ENCODE measurements around the gene BRAP.
"Not testable (repeated sequence)": the region's sequence is repeated elsewhere in the genome, so short reads cannot be mapped to it uniquely, and the experiment has no call there.

The BRAP gene

GRCh38 chr12:111626230-111626629 lies 59.5 kb downstream of the BRAP start:
- no peak for DNase-seq
- H3K36me3 ChIP-seq (ENCODE audit: control insufficient read depth in 4 of 4, insufficient read depth in 4 of 4, low read length in 3 of 4) = no peaks in the 10 kb centered on the region
- H3K4me1 ChIP-seq (ENCODE audit: control extremely low read depth in 1 of 4, control insufficient read depth in 4 of 4, insufficient read depth in 4 of 4, low read length in 3 of 4) = no peaks in the 10 kb centered on the region
- CTCF ChIA-PET = no interaction called here
- no peaks in the 10 kb centered on the region for H3K9me3 ChIP-seq (ENCODE audit: control extremely low read depth in 1 of 5, control insufficient read depth in 4 of 5, insufficient read depth in 2 of 5, low read depth in 1 of 5, low read length in 4 of 5)
- 100% methylated on average over 5 of the region's 6 CpGs for WGBS (ENCODE audit: insufficient coverage)
- POLR2A ChIA-PET = no interaction called here
- no peak overlapping the region for H3K4me3 ChIP-seq (ENCODE audit: control insufficient read depth in 1 of 7, extremely low read depth in 1 of 7, insufficient read depth in 4 of 7, low read depth in 2 of 7, low read length in 6 of 7)
- H3K27me3 ChIP-seq (replicated peaks in 2 of 5; ENCODE audit: control insufficient read depth in 4 of 5, insufficient read depth in 5 of 5, low read length in 4 of 5) = no peaks in the 10 kb centered on the region
- H3K27ac ChIP-seq (ENCODE audit: insufficient read depth in 1 of 2, low read depth in 1 of 2, low read length in 2 of 2, poor library complexity in 1 of 2, severe bottlenecking in 2 of 2) = no peak overlapping the region

GRCh38 chr12:111624540-111624939 lies 61.2 kb downstream of the BRAP start:
- WGBS (ENCODE audit: insufficient coverage) = 100% methylated on average over 3 of the region's 8 CpGs
- no peaks in the 10 kb centered on the region for H3K9me3 ChIP-seq (ENCODE audit: control extremely low read depth in 1 of 5, control insufficient read depth in 4 of 5, insufficient read depth in 2 of 5, low read depth in 1 of 5, low read length in 4 of 5)
- H3K4me3 ChIP-seq (ENCODE audit: control insufficient read depth in 1 of 7, extremely low read depth in 1 of 7, insufficient read depth in 4 of 7, low read depth in 2 of 7, low read length in 6 of 7) = no peak overlapping the region
- H3K4me1 ChIP-seq (ENCODE audit: control extremely low read depth in 1 of 4, control insufficient read depth in 4 of 4, insufficient read depth in 4 of 4, low read length in 3 of 4) = no peaks in the 10 kb centered on the region
- H3K27ac ChIP-seq (ENCODE audit: insufficient read depth in 1 of 2, low read depth in 1 of 2, low read length in 2 of 2, poor library complexity in 1 of 2, severe bottlenecking in 2 of 2) = no peak overlapping the region
- H3K27me3 ChIP-seq (replicated peaks in 2 of 5; ENCODE audit: control insufficient read depth in 4 of 5, insufficient read depth in 5 of 5, low read length in 4 of 5) = no peaks in the 10 kb centered on the region
- POLR2A ChIA-PET = no interaction called here
- CTCF ChIA-PET = no interaction called here
- no peaks in the 10 kb centered on the region for H3K36me3 ChIP-seq (ENCODE audit: control insufficient read depth in 4 of 4, insufficient read depth in 4 of 4, low read length in 3 of 4)
- no peak for DNase-seq

- WGBS (ENCODE audit: insufficient coverage) = 100% methylated on average over 10 of the region's 10 CpGs
- not testable (repeated sequence) for H3K4me1 ChIP-seq (ENCODE audit: control extremely low read depth in 1 of 4, control insufficient read depth in 4 of 4, insufficient read depth in 4 of 4, low read length in 3 of 4); H3K27ac ChIP-seq (ENCODE audit: insufficient read depth in 1 of 2, low read depth in 1 of 2, low read length in 2 of 2, poor library complexity in 1 of 2, severe bottlenecking in 2 of 2); DNase-seq; H3K27me3 ChIP-seq (replicated peaks in 2 of 5; ENCODE audit: control insufficient read depth in 4 of 5, insufficient read depth in 5 of 5, low read length in 4 of 5); H3K36me3 ChIP-seq (ENCODE audit: control insufficient read depth in 4 of 4, insufficient read depth in 4 of 4, low read length in 3 of 4); H3K4me3 ChIP-seq (ENCODE audit: control insufficient read depth in 1 of 7, extremely low read depth in 1 of 7, insufficient read depth in 4 of 7, low read depth in 2 of 7, low read length in 6 of 7); H3K9me3 ChIP-seq (ENCODE audit: control extremely low read depth in 1 of 5, control insufficient read depth in 4 of 5, insufficient read depth in 2 of 5, low read depth in 1 of 5, low read length in 4 of 5)
- POLR2A ChIA-PET = interaction anchor here (0.6 kb wide), 2 partner anchors 15 to 67 kb away, joined by 3 read pairs; no protein-coding TSS in a partner anchor
- CTCF ChIA-PET = interaction anchor here (0.6 kb wide), 1 partner anchor 12 kb away, joined by 3 read pairs; no protein-coding TSS in a partner anchor
Observed at GRCh38 chr12:111617841-111618240, 67.9 kb downstream of the BRAP start.

GRCh38 chr12:111616177-111616623 lies 69.6 kb downstream of the BRAP start:
- Histone ChIP-seq H3K4me1 (ENCODE audit: control extremely low read depth in 1 of 4, control insufficient read depth in 4 of 4, insufficient read depth in 4 of 4, low read length in 3 of 4) (no peaks in the 10 kb centered on the region), H3K27me3 (replicated peaks in 2 of 5; ENCODE audit: control insufficient read depth in 4 of 5, insufficient read depth in 5 of 5, low read length in 4 of 5) (no peaks in the 10 kb centered on the region), H3K36me3 (ENCODE audit: control insufficient read depth in 4 of 4, insufficient read depth in 4 of 4, low read length in 3 of 4) (no peaks in the 10 kb centered on the region), H3K27ac (ENCODE audit: insufficient read depth in 1 of 2, low read depth in 1 of 2, low read length in 2 of 2, poor library complexity in 1 of 2, severe bottlenecking in 2 of 2) (no peak overlapping the region), H3K4me3 (ENCODE audit: control insufficient read depth in 1 of 7, extremely low read depth in 1 of 7, insufficient read depth in 4 of 7, low read depth in 2 of 7, low read length in 6 of 7) (no peak overlapping the region), H3K9me3 (ENCODE audit: control extremely low read depth in 1 of 5, control insufficient read depth in 4 of 5, insufficient read depth in 2 of 5, low read depth in 1 of 5, low read length in 4 of 5) (no peaks in the 10 kb centered on the region)
- CTCF ChIA-PET = no interaction called here
- POLR2A ChIA-PET = no interaction called here
- 99% methylated on average over 7 of the region's 7 CpGs for WGBS (ENCODE audit: insufficient coverage)
- DNase-seq = no peak

GRCh38 chr12:111607239-111607638 lies 78.5 kb downstream of the BRAP start:
- peak; percentile 10 to 39 (median 35) for DNase-seq

DNA sequence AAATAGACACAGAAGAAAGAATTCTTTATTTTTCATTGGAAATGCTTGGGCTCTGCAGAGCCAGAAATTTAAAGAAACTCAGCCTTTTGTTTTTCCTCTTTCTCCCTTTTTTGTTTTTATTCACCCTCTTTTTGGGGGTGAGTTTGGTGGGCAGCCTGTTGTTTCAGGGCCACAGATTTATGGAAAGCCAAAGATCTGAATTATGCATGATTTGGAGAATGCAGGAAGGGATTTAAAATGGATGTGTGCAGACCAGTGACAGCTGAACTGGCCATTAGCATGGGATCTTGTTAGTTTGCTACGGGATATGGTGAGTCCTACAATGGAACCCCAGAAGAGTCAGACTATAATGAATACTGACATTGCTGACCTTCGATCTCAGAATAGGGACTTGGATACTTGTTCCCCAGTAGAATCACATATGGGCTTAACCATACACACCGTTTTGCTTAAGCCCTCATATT lies 79.0 kb downstream of the BRAP start:
- ChIA-PET POLR2A (no interaction called here), CTCF (no interaction called here)
- Histone ChIP-seq H3K4me3 (ENCODE audit: control insufficient read depth in 1 of 7, extremely low read depth in 1 of 7, insufficient read depth in 4 of 7, low read depth in 2 of 7, low read length in 6 of 7) (no peak overlapping the region), H3K36me3 (ENCODE audit: control insufficient read depth in 4 of 4, insufficient read depth in 4 of 4, low read length in 3 of 4) (no peaks in the 10 kb centered on the region), H3K9me3 (ENCODE audit: control extremely low read depth in 1 of 5, control insufficient read depth in 4 of 5, insufficient read depth in 2 of 5, low read depth in 1 of 5, low read length in 4 of 5) (no peaks in the 10 kb centered on the region), H3K4me1 (ENCODE audit: control extremely low read depth in 1 of 4, control insufficient read depth in 4 of 4, insufficient read depth in 4 of 4, low read length in 3 of 4) (no peaks in the 10 kb centered on the region), H3K27ac (ENCODE audit: insufficient read depth in 1 of 2, low read depth in 1 of 2, low read length in 2 of 2, poor library complexity in 1 of 2, severe bottlenecking in 2 of 2) (no peak overlapping the region), H3K27me3 (replicated peaks in 2 of 5; ENCODE audit: control insufficient read depth in 4 of 5, insufficient read depth in 5 of 5, low read length in 4 of 5) (no peaks in the 10 kb centered on the region)
- DNase-seq = no peak
- 100% methylated on average over 1 of the region's 3 CpGs for WGBS (ENCODE audit: insufficient coverage)

More at GRCh38 chr12:111607239-111607638, 78.5 kb downstream of the BRAP start:
- no peaks in the 10 kb centered on the region for H3K36me3 ChIP-seq (ENCODE audit: control insufficient read depth in 4 of 4, insufficient read depth in 4 of 4, low read length in 3 of 4)
- H3K9me3 ChIP-seq (ENCODE audit: control extremely low read depth in 1 of 5, control insufficient read depth in 4 of 5, insufficient read depth in 2 of 5, low read depth in 1 of 5, low read length in 4 of 5) = no peaks in the 10 kb centered on the region
- POLR2A ChIA-PET = no interaction called here
- no peak overlapping the region for H3K4me3 ChIP-seq (ENCODE audit: control insufficient read depth in 1 of 7, extremely low read depth in 1 of 7, insufficient read depth in 4 of 7, low read depth in 2 of 7, low read length in 6 of 7)
- H3K4me1 ChIP-seq (ENCODE audit: control extremely low read depth in 1 of 4, control insufficient read depth in 4 of 4, insufficient read depth in 4 of 4, low read length in 3 of 4) = no peaks in the 10 kb centered on the region
- H3K27ac ChIP-seq (ENCODE audit: insufficient read depth in 1 of 2, low read depth in 1 of 2, low read length in 2 of 2, poor library complexity in 1 of 2, severe bottlenecking in 2 of 2) = no peak overlapping the region
- no peaks in the 10 kb centered on the region for H3K27me3 ChIP-seq (replicated peaks in 2 of 5; ENCODE audit: control insufficient read depth in 4 of 5, insufficient read depth in 5 of 5, low read length in 4 of 5)
- CTCF ChIA-PET = no interaction called here
- 100% methylated on average over 1 of the region's 3 CpGs for WGBS (ENCODE audit: insufficient coverage)

DNA sequence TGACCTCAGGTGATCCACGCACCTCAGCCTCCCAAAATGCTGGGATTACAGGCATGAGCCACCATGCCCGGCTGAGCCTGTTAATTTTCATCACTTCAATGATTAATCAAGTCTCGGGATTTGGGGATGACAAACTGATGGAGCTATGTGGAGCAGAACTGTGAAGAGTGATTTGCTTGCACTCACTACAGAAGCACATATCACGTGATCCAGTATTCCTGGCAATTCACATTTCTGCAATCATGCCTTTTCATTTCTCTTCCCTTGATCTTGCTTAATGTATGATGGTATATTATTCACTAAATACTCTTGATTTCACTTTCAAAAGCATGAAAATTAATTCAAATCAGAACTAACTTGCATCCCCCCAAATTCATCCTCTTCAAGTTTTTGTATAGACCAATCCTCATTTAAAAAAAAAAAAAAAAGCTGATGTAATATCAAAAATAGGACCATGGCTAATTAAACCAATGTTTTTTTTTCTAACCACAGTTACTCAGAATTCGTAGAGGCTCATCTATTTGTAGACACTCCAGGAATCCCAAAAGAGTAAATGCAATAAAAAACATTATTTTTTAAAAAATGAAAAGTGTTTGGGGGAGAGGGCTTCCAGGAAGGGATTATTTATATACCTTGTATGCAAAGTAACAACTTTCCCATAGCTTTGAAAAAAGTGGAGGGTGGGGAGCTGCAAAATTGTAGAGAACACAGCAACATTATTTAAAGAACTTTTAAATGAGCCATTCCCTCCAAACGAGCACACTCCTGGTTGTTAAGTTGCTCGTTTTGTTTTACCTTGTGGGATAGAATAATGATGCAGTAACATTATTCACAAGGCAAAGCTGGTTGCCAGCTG lies 79.6 kb downstream of the BRAP start:
- no peak overlapping the region for H3K27ac ChIP-seq (ENCODE audit: insufficient read depth in 1 of 2, low read depth in 1 of 2, low read length in 2 of 2, poor library complexity in 1 of 2, severe bottlenecking in 2 of 2)
- CTCF ChIA-PET = no interaction called here
- no peak for DNase-seq
- no peak overlapping the region for H3K4me3 ChIP-seq (ENCODE audit: control insufficient read depth in 1 of 7, extremely low read depth in 1 of 7, insufficient read depth in 4 of 7, low read depth in 2 of 7, low read length in 6 of 7)
- 100% methylated on average over 4 of the region's 7 CpGs for WGBS (ENCODE audit: insufficient coverage)
- POLR2A ChIA-PET = no interaction called here
- no peaks in the 10 kb centered on the region for H3K36me3 ChIP-seq (ENCODE audit: control insufficient read depth in 4 of 4, insufficient read depth in 4 of 4, low read length in 3 of 4)
- no peaks in the 10 kb centered on the region for H3K27me3 ChIP-seq (replicated peaks in 2 of 5; ENCODE audit: control insufficient read depth in 4 of 5, insufficient read depth in 5 of 5, low read length in 4 of 5)
- no peaks in the 10 kb centered on the region for H3K4me1 ChIP-seq (ENCODE audit: control extremely low read depth in 1 of 4, control insufficient read depth in 4 of 4, insufficient read depth in 4 of 4, low read length in 3 of 4)
- H3K9me3 ChIP-seq (ENCODE audit: control extremely low read depth in 1 of 5, control insufficient read depth in 4 of 5, insufficient read depth in 2 of 5, low read depth in 1 of 5, low read length in 4 of 5) = no peaks in the 10 kb centered on the region

Data from common myeloid progenitor, CD34-positive (primary cell).